PC-3 (cell line): Measurements from ENCODE around the gene LMBRD2. TPM values are rescaled to one million over a fixed set of nuclear protein-coding genes. Genes with fewer than 3 reads are reported as not detected.

Experiments used
- ATAC-seq: fragments of 200-7000 bp; cut with Tn5 transposase; 2 replicates; pipeline ENCODE4 v1.9.1; 2020; ENCODE audit warnings: mild to moderate bottlenecking, moderate library complexity
- BruUV-seq: library from RNA; stranded (reverse); fragments of 400-500 nt; replicated peaks from 2 replicates; lab custom pipeline; 2021; lab: Mats Ljungman, UMichigan
- CTCF ChIA-PET: fragments of 300-600 bp; sonication (Branson Sonifier 250); formaldehyde crosslinking; loops from one replicate; lab custom pipeline; 2022; ENCODE audit warnings: antibody characterized with exemption; lab: Charles Lee
- POLR2A ChIA-PET: fragments of 300-600 bp; sonication (Branson Sonifier 250); formaldehyde crosslinking; loops from one replicate; lab custom pipeline; 2022; ENCODE audit warnings: antibody characterized with exemption; ENCODE audit not compliant: unreplicated experiment; lab: Charles Lee
- DNase-seq: peaks from one replicate; pipeline ENCODE4 v3.0.0-alpha.2; 2015
- H2AFZ ChIP-seq: fragments of 300-600 bp; sonication (generic); 2 replicates; pipeline ENCODE4 v1.6.0; 2016; ENCODE audit warnings: antibody characterized with exemption, low read length
- H3F3A ChIP-seq: fragments of 300-600 bp; sonication (generic); one replicate; pipeline ENCODE4 v1.6.0; 2017; ENCODE audit warnings: antibody characterized with exemption, low read length, control low read depth, mild to moderate bottlenecking; ENCODE audit not compliant: unreplicated experiment
- H3K27ac ChIP-seq: fragments of 300-600 bp; sonication (generic); 2 replicates; pipeline ENCODE4 v1.5.1; 2016; ENCODE audit warnings: mild to moderate bottlenecking, low read length
- H3K27me3 ChIP-seq: fragments of 300-600 bp; sonication (generic); 2 replicates; pipeline ENCODE4 v1.6.1; 2016; ENCODE audit warnings: low read length, mixed read lengths
- H3K36me3 ChIP-seq: fragments of 300-600 bp; sonication (generic); 2 replicates; pipeline ENCODE4 v1.6.1; 2016; ENCODE audit warnings: low read depth, mixed run types, low read length, mixed read lengths
- H3K4me1 ChIP-seq: fragments of 300-600 bp; sonication (generic); 2 replicates; pipeline ENCODE4 v1.5.1; 2016; ENCODE audit warnings: low read length; ENCODE audit not compliant: insufficient read depth
- H3K4me2 ChIP-seq: fragments of 300-600 bp; sonication (generic); 2 replicates; pipeline ENCODE4 v1.6.0; 2016; ENCODE audit warnings: low read length
- H3K4me3 ChIP-seq: fragments of 300-600 bp; sonication (generic); 2 replicates; pipeline ENCODE4 v1.5.1; 2016; ENCODE audit warnings: mild to moderate bottlenecking, low read length, mixed read lengths
- H3K79me2 ChIP-seq: fragments of 300-600 bp; sonication (generic); 2 replicates; pipeline ENCODE4 v1.6.1; 2017; ENCODE audit warnings: low read length, mixed read lengths
- H3K9ac ChIP-seq: fragments of 300-600 bp; sonication (generic); 2 replicates; pipeline ENCODE4 v1.6.0; 2016; ENCODE audit warnings: mild to moderate bottlenecking, low read length
- H3K9me2 ChIP-seq: fragments of 300-600 bp; sonication (generic); replicated peaks from 2 replicates; pipeline ENCODE4 v1.6.1; 2016; ENCODE audit warnings: mixed run types, low read length, mixed read lengths
- H3K9me3 ChIP-seq: fragments of 300-600 bp; sonication (generic); 2 replicates; pipeline ENCODE4 v1.6.1; 2016; ENCODE audit warnings: low read length, mixed read lengths
- H4K20me1 ChIP-seq: fragments of 300-600 bp; sonication (generic); 2 replicates; pipeline ENCODE4 v1.6.1; 2016; ENCODE audit warnings: low read length, mixed read lengths
- EZH2 ChIP-seq: fragments of 300-600 bp; sonication (generic); IDR thresholded peaks from one replicate; pipeline ENCODE4 v1.6.1; 2017; ENCODE audit warnings: antibody characterized with exemption, mild to moderate bottlenecking, low read length; ENCODE audit not compliant: unreplicated experiment
- EZH2phosphoT487 ChIP-seq: fragments of 300-600 bp; sonication (generic); IDR thresholded peaks from 2 replicates; pipeline ENCODE4 v1.6.1; 2018; ENCODE audit warnings: mild to moderate bottlenecking, antibody characterized with exemption, low read length, borderline replicate concordance
- intact Hi-C: fragments of 100-400 bp; cut with micrococcal nuclease; formaldehyde crosslinking; loops from 2 replicates; pipeline ENCODE4 v1.9.0; 2023
- total RNA-seq: library from RNA; depleted of rRNA; stranded (reverse); fragments of >200 nt; gene quantifications from 2 replicates; pipeline ENCODE4 v1.2.3, GENCODE V29; 2014
- TF ChIP-seq, protein P1 (sequence below): fragments of 300-600 bp; sonication (generic); conservative IDR thresholded peaks from 2 replicates; pipeline ENCODE4 v1.5.1; 2017; ENCODE audit warnings: antibody characterized with exemption, low read depth, mild to moderate bottlenecking, low read length

Gene LMBRD2
- total RNA-seq, 1 experiment from 2014 or later = 9.1 TPM

GRCh38 chr5:36096486-36096885 is 55.2 kb downstream of the LMBRD2 start:
- H3F3A ChIP-seq = no peaks in the 10 kb centered on the region
- H2AFZ ChIP-seq = no peak overlapping the region
- H3K27ac ChIP-seq = no peak overlapping the region
- ChIA-PET CTCF (no interaction called here), POLR2A (no interaction called here)
- H3K4me3 ChIP-seq = no peak overlapping the region
- H4K20me1 ChIP-seq = no peaks in the 10 kb centered on the region
- H3K4me2 ChIP-seq = no peak overlapping the region
- no peaks in the 10 kb centered on the region for H3K79me2 ChIP-seq
- DNase-seq (no peak), ATAC-seq (no peak)
- H3K9ac ChIP-seq = no peak overlapping the region
- intact Hi-C loops = no loop called here
- H3K9me3 ChIP-seq = peaks cover 9% of the 10 kb centered on the region; the same call in 1 of the 2 replicates
- no peaks in the 10 kb centered on the region for H3K27me3 ChIP-seq
- H3K9me2 ChIP-seq = no peaks in the 10 kb centered on the region
- no peaks in the 10 kb centered on the region for H3K4me1 ChIP-seq
- H3K36me3 ChIP-seq = no peaks in the 10 kb centered on the region
- TF ChIP-seq, protein P1, sequence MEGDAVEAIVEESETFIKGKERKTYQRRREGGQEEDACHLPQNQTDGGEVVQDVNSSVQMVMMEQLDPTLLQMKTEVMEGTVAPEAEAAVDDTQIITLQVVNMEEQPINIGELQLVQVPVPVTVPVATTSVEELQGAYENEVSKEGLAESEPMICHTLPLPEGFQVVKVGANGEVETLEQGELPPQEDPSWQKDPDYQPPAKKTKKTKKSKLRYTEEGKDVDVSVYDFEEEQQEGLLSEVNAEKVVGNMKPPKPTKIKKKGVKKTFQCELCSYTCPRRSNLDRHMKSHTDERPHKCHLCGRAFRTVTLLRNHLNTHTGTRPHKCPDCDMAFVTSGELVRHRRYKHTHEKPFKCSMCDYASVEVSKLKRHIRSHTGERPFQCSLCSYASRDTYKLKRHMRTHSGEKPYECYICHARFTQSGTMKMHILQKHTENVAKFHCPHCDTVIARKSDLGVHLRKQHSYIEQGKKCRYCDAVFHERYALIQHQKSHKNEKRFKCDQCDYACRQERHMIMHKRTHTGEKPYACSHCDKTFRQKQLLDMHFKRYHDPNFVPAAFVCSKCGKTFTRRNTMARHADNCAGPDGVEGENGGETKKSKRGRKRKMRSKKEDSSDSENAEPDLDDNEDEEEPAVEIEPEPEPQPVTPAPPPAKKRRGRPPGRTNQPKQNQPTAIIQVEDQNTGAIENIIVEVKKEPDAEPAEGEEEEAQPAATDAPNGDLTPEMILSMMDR = no peak
- TF ChIP-seq EZH2phosphoT487 = no peak
- no peak for TF ChIP-seq EZH2
- no TSS peak for BruUV-seq

DNA sequence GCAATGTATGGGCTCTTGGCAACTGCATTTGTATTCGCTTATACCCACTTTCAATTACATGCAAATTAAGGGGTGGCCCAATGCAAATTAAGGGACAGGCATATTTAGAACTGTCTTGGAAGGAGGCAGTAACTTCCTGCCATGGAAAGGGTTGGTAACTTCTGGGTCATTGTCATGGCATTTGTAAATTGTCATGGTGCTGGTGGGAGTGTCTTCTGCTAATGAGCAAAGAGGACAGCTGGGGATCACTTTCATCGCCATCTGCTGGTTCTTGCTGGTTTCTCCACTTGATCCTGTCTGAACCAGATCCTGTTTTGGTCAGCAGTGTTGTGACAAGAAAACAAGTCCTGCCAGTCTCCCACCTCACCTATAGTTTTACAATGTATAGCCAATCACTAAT is 61.7 kb downstream of the LMBRD2 start:
- H2AFZ ChIP-seq = no peak overlapping the region
- ATAC-seq = peak; percentile 87
- ChIA-PET POLR2A (no interaction called here), CTCF (interaction anchor here (0.6 to 2.1 kb wide), 5 partner anchors 11 to 417 kb away, joined by 3 to 32 read pairs (median 3); no protein-coding TSS in a partner anchor)
- TF ChIP-seq, protein P1 = peak; percentile 56
- TF ChIP-seq EZH2phosphoT487 = no peak
- intact Hi-C loops = no loop called here
- H3K27ac ChIP-seq = no peak overlapping the region
- no peak overlapping the region for H3K4me3 ChIP-seq
- H3K27me3 ChIP-seq = no peaks in the 10 kb centered on the region
- no peaks in the 10 kb centered on the region for H3K4me1 ChIP-seq
- no peaks in the 10 kb centered on the region for H3K9me3 ChIP-seq
- DNase-seq = peak; percentile 57
- no TSS peak for BruUV-seq
- no peaks in the 10 kb centered on the region for H3K79me2 ChIP-seq
- H4K20me1 ChIP-seq = no peaks in the 10 kb centered on the region
- no peaks in the 10 kb centered on the region for H3F3A ChIP-seq
- no peak overlapping the region for H3K4me2 ChIP-seq
- no peaks in the 10 kb centered on the region for H3K9me2 ChIP-seq
- no peak overlapping the region for H3K9ac ChIP-seq
- H3K36me3 ChIP-seq = no peaks in the 10 kb centered on the region

GRCh38 chr5:36079200-36079781 is 72.4 kb downstream of the LMBRD2 start:
- no peaks in the 10 kb centered on the region for H3K79me2 ChIP-seq
- no peak overlapping the region for H3K9ac ChIP-seq
- CTCF ChIA-PET = interaction anchor here (0.5 to 1.5 kb wide), 28 partner anchors 10 to 1261 kb away, joined by 3 to 32 read pairs (median 4); partner anchors contain the start of genes NADK2 and RANBP3L
- H3K9me3 ChIP-seq = no peaks in the 10 kb centered on the region
- H3K27me3 ChIP-seq = peaks cover 29% of the 10 kb centered on the region
- DNase-seq (peak; percentile 82), ATAC-seq (peak; percentile 99)
- H3K4me3 ChIP-seq = peak overlapping the region; percentile 9; the same call in 1 of the 2 replicates
- TF ChIP-seq, protein P1 = peak; percentile 83
- no peak for TF ChIP-seq EZH2phosphoT487
- TF ChIP-seq EZH2 = no peak
- no peaks in the 10 kb centered on the region for H4K20me1 ChIP-seq
- H3F3A ChIP-seq = no peaks in the 10 kb centered on the region
- no peaks in the 10 kb centered on the region for H3K36me3 ChIP-seq
- POLR2A ChIA-PET = interaction anchor here (0.5 to 1.1 kb wide), 3 partner anchors 20 to 141 kb away, joined by 3 to 6 read pairs (median 3); partner anchors contain the start of genes LMBRD2 and SKP2
- no peak overlapping the region for H3K27ac ChIP-seq
- peaks cover 5% of the 10 kb centered on the region; the same call in 1 of the 2 replicates for H3K4me1 ChIP-seq
- intact Hi-C loops = loop anchor here (1.0 to 2.0 kb wide), 5 partner anchors 30 to 226 kb away; partner anchors contain the start of genes LMBRD2 and NADK2
- peak overlapping the region; percentile 69 for H3K4me2 ChIP-seq
- peak overlapping the region; percentile 75 for H2AFZ ChIP-seq
- no TSS peak for BruUV-seq
- no peaks in the 10 kb centered on the region for H3K9me2 ChIP-seq
